BLaER1 treated with 17β-estradiol and CSF1 and Interleukin-3, amounts not matched to agents 10 nM and 100 nM (cell line): ENCODE measurements around the gene MSRB1.
A peak's percentile ranks its signal among the peaks of the same experiment; 100 is the strongest.
"Not testable (repeated sequence)": the region's sequence is repeated elsewhere in the genome, so short reads cannot be mapped to it uniquely, and the experiment has no call there.

Experiments used
- H3K27ac ChIP-seq, 11 experiments: shearing (Covaris generic); formaldehyde crosslinking; 2 replicates each; pipeline ENCODE4 v1.8.1; 2022
- H3K27me3 ChIP-seq, 11 experiments: shearing (Covaris generic); formaldehyde crosslinking; 2 replicates each; pipeline ENCODE4 v1.8.1; 2022
- H3K36me3 ChIP-seq, 11 experiments: shearing (Covaris generic); formaldehyde crosslinking; 2 replicates each; pipeline ENCODE4 v1.8.1; 2022
- H3K4me1 ChIP-seq, 10 experiments: shearing (Covaris generic); formaldehyde crosslinking; 2 replicates each; pipeline ENCODE4 v1.8.1; 2022
- H3K4me2 ChIP-seq, 11 experiments: shearing (Covaris generic); formaldehyde crosslinking; 2 replicates each; pipeline ENCODE4 v1.8.1; 2022
- H3K4me3 ChIP-seq, 10 experiments: shearing (Covaris generic); formaldehyde crosslinking; 2 replicates each; pipeline ENCODE4 v1.8.1; 2022
- H3K9ac ChIP-seq, 11 experiments: shearing (Covaris generic); formaldehyde crosslinking; 2 replicates each; pipeline ENCODE4 v1.8.1; 2022
- H3K9me3 ChIP-seq, 11 experiments: shearing (Covaris generic); formaldehyde crosslinking; replicated peaks in 1 of 11; 2 replicates each; pipeline ENCODE4 v1.8.1; 2022
- H4K20me1 ChIP-seq, 11 experiments: shearing (Covaris generic); formaldehyde crosslinking; 2 replicates each; pipeline ENCODE4 v1.8.1; 2022
- Cebpa-rat ChIP-seq, 11 experiments: shearing (Covaris generic); IDR thresholded peaks; 2 replicates each; pipeline ENCODE4 v1.8.1; 2022

Gene MSRB1

DNA sequence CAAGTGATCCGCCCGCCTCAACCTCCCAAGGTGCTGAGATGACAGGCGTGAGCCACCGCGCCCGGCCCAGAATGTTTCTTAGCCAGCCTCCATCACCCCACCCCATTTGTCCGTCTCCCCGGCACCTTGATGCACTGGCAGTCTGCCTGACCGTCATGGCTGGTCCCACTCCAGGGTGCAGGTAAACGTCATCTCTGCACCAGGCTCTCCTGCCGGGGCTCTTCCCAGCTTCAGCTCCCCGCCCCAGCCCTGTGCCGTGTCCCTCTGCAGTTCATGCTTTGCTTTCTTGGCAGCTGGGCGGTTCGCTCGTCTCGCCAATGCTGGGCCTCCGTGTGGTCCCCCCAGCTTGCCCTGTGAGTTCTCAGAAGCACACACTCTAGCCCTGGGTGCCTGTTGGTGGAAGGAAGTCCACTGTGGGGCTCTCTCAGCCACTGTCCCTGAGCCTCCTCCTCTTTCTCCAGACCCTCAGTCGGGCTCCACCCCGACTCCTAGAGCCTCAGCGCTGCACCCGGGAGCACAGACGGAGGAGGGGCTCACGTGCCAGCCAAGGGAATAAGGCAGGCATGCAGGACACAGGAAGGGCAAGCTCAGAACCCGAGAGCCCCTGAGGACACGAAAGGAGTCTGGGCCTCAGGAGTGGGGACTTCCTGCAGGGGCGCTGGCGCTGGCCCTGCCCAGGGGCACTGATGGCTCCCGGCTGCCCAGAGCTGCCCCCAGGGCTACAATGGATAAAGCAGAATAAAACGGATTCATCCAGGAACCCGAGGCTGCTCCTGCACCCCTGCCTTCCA lies 36.7 kb downstream of the MSRB1 start:
- no peak overlapping the region for H3K9ac ChIP-seq
- no peak for TF ChIP-seq Cebpa-rat (IDR thresholded peaks at IDR 0.05)

DNA sequence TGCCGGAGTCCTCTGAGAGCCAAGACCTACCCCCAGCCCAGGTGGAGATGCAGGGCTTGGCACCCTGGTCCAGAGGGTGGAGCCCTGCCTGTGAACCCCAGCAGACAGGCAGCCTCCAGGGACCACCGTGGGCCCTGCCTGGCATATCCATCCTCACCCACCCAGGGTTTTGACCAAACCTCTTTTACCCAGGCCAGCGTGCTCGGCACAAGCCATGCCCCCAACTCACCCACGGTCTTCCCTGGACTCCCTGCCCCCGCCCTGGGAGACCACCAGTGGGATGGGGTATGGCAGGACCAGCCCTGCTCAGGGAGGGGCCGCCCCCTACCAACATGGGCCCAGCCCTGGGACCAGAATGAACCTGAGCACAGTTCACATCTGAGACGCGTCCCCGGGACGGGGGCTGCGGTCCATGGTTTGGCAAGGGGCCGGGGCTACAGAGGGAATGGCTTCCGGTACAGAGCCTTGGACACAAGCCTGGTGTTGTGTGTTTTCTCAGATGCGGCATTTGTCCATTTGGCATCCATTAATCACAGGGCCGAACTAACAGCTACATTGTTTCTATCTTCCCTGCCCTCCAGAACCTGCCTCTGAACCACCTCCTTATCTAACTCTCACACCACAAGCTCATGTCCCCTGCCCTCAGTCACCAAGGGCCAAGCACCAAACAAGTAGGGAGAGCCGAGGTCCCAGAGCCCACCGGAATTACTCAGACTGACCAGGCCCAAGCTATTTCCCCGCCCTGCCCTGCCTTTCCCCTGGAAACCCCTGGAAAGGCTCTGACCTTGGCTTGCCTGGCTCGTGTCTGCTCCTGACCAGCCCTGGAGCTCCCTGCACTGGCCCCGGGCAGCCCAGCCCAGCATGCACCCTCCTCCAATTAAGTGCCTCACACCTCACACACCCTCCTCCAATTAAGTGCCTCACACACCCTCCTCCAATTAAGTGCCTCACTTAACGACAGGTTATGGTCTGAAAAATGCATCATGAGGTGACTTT lies 38.9 kb downstream of the MSRB1 start:
- Histone ChIP-seq H3K27ac (no peak overlapping the region), H3K4me1 (peaks cover 0 to 28% (median 15%) of the 10 kb centered on the region in 10 experiments; a peak in 14 of 20 replicates), H3K27me3 (peaks cover 21 to 42% (median 31%) of the 10 kb centered on the region in 11 experiments; a peak in 20 of 22 replicates), H3K9me3 (no peaks in the 10 kb centered on the region), H3K4me3 (no peak overlapping the region), H3K4me2 (peak overlapping the region in 6 of 11 experiments; percentile 12 to 60 (median 54); a peak in 11 of 22 replicates), H4K20me1 (peaks cover 0 to 15% (median 0%) of the 10 kb centered on the region in 11 experiments; a peak in 1 of 22 replicates), H3K36me3 (no peaks in the 10 kb centered on the region), H3K9ac (no peak overlapping the region)
- no peak for TF ChIP-seq Cebpa-rat (IDR thresholded peaks at IDR 0.05)

More for the DNA sequence above, 36.7 kb downstream of the MSRB1 start:
- Histone ChIP-seq H3K9me3 (no peaks in the 10 kb centered on the region), H3K4me1 (peaks cover 0 to 28% (median 15%) of the 10 kb centered on the region in 10 experiments; a peak in 14 of 20 replicates), H3K36me3 (no peaks in the 10 kb centered on the region), H3K4me3 (no peak overlapping the region), H3K4me2 (no peak overlapping the region), H3K27ac (no peak overlapping the region), H4K20me1 (peaks cover 0 to 15% (median 0%) of the 10 kb centered on the region in 11 experiments; a peak in 3 of 22 replicates), H3K27me3 (peaks cover 25 to 38% (median 34%) of the 10 kb centered on the region in 11 experiments; a peak in 20 of 22 replicates)

DNA sequence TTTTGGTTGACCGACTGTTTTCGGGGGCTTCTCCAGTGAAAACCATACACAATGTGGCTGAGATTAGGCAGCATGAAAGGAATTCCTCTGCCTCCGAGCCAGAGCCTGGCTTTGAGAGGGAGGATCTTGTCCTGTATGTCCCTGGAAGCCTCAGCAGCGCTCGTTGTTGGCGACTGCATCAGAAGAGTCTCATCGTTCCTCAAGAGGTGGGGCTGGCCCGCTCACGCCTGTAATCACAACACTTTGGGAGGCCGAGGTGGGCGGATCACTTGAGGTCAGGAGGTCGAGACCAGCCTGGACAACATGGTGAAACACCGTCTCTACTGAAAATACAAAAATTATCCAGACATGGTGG lies 39.8 kb downstream of the MSRB1 start:
- no peaks in the 10 kb centered on the region for H3K36me3 ChIP-seq
- H4K20me1 ChIP-seq: peaks cover 0 to 15% (median 0%) of the 10 kb centered on the region in 11 experiments; a peak in 1 of 22 replicates
- peaks cover 12 to 32% (median 22%) of the 10 kb centered on the region in 11 experiments; a peak in 20 of 22 replicates for H3K27me3 ChIP-seq
- no peak overlapping the region for H3K27ac ChIP-seq
- no peak for TF ChIP-seq Cebpa-rat (IDR thresholded peaks at IDR 0.05)
- no peaks in the 10 kb centered on the region for H3K9me3 ChIP-seq
- H3K4me2 ChIP-seq: 0 out of 22 replicates have a peak overlapping the region, but pooled peaks of 1 of the 11 experiments have one; percentile 55
- H3K4me3 ChIP-seq: no peak overlapping the region
- peaks cover 0 to 24% (median 15%) of the 10 kb centered on the region in 10 experiments; a peak in 14 of 20 replicates for H3K4me1 ChIP-seq
- H3K9ac ChIP-seq: no peak overlapping the region

DNA sequence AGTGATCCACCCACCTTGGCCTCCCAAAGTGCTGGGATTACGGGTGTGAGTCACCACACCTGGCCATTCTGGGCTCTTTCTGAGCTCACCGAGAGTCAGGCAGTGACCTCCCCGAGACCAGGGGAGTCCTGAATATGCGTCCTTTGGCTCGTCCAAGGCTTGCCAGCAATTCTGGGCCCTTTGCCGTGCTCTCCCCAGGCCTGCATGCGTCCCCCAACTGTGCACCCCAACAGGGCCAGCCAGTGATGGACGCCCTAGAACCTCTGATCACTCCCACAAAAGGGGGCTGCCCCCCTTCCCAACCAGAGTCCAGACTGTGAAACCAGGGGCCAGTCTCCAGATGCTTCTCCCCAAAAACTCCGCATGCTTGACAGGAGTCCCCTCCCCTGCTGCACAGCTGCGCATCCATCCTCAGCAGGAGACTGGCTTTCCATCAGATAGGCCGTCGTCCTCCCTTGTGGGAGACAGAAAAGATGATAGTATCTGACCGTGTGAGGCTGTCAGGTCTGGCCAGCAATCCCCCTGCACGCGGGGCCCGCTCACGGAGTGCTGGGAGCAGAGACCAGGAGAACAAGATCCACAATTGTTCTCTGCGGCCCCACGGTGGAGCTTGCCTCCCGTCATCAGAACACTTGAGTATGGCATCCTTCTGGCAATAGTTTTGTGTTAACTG lies 40.3 kb downstream of the MSRB1 start:
- H3K36me3 ChIP-seq: no peaks in the 10 kb centered on the region
- H3K27me3 ChIP-seq: peaks cover 10 to 27% (median 18%) of the 10 kb centered on the region in 11 experiments; a peak in 17 of 22 replicates
- H4K20me1 ChIP-seq: peaks cover 0 to 15% (median 0%) of the 10 kb centered on the region in 11 experiments; a peak in 1 of 22 replicates
- no peak for TF ChIP-seq Cebpa-rat (IDR thresholded peaks at IDR 0.05)
- H3K9me3 ChIP-seq: no peaks in the 10 kb centered on the region
- no peak overlapping the region for H3K27ac ChIP-seq
- H3K4me3 ChIP-seq: no peak overlapping the region
- H3K4me1 ChIP-seq: peaks cover 0 to 21% (median 13%) of the 10 kb centered on the region in 10 experiments; a peak in 13 of 20 replicates
- no peak overlapping the region for H3K9ac ChIP-seq
- H3K4me2 ChIP-seq: no peak overlapping the region

DNA sequence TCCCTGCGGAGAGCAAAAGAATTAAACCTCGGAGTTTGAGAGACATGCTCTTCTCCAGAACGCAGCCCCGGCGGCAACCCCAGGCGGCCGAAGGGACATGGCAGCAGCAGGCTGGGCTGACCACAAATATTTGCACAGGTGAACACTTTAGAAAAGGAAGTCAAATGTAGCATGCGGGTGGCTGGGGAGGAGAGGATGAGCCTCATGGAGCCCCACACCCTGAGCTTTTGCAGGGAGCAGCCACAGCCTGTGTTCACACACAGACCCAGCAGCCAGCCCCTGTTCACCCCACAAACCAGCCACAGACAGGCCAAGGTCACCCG lies 42.6 kb downstream of the MSRB1 start:
- no peaks in the 10 kb centered on the region for H3K36me3 ChIP-seq
- no peak overlapping the region for H3K27ac ChIP-seq
- H3K4me1 ChIP-seq: peaks cover 0 to 17% (median 13%) of the 10 kb centered on the region in 10 experiments; a peak in 11 of 20 replicates
- no peak for TF ChIP-seq Cebpa-rat (IDR thresholded peaks at IDR 0.05)
- peaks cover 0 to 9% (median 0%) of the 10 kb centered on the region in 11 experiments; a peak in 4 of 22 replicates for H3K27me3 ChIP-seq
- no peak overlapping the region for H3K4me2 ChIP-seq
- H3K9ac ChIP-seq: no peak overlapping the region
- no peaks in the 10 kb centered on the region for H3K9me3 ChIP-seq
- no peak overlapping the region for H3K4me3 ChIP-seq
- H4K20me1 ChIP-seq: no peaks in the 10 kb centered on the region

DNA sequence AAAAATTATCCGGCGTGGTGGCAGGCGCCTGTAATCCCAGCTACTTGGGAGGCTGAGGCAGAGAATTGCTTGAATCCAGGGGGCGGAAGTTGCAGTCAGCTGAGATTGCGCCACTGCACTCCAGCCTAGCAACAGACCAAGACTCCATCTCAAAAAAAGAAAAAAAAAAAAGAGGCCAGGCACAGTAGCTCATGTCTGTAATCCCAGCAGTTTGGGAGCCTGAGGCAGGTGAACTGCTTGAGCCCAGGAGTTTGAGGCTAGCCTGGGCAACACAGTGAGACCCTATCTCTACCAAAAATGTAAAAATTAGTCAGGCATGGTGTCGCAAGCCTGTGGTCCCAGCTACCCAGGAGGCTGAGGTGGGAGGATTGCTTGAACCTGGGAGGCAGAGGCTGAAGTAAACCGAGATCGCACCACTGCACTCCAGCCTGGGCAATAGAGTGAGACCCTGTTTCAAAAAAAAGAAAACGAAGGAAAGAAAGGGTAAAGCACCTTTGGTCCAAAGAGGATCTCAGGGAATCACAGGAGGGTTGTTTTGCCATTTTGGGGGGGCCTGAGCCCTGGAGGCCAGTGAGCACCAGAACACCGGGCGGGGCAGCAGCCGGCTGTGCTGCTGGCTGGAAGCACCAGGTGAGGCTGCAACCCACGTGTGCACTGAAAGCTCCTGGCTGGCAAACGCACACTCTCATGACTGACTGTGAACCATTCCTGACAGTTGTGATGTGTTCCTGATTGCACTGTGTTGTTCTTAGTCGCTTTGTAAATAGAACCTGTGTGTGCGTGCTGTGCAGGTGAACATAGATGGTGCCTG lies 43.2 kb downstream of the MSRB1 start:
- no peak overlapping the region for H3K4me3 ChIP-seq
- H3K27me3 ChIP-seq: peaks cover 0 to 9% (median 0%) of the 10 kb centered on the region in 11 experiments; a peak in 4 of 22 replicates
- no peak overlapping the region for H3K27ac ChIP-seq
- no peaks in the 10 kb centered on the region for H3K36me3 ChIP-seq
- H3K4me1 ChIP-seq: peaks cover 0 to 13% (median 11%) of the 10 kb centered on the region in 10 experiments; a peak in 11 of 20 replicates
- no peaks in the 10 kb centered on the region for H3K9me3 ChIP-seq
- H4K20me1 ChIP-seq: no peaks in the 10 kb centered on the region
- no peak for TF ChIP-seq Cebpa-rat (IDR thresholded peaks at IDR 0.05)
- H3K4me2 ChIP-seq: no peak overlapping the region
- no peak overlapping the region for H3K9ac ChIP-seq

DNA sequence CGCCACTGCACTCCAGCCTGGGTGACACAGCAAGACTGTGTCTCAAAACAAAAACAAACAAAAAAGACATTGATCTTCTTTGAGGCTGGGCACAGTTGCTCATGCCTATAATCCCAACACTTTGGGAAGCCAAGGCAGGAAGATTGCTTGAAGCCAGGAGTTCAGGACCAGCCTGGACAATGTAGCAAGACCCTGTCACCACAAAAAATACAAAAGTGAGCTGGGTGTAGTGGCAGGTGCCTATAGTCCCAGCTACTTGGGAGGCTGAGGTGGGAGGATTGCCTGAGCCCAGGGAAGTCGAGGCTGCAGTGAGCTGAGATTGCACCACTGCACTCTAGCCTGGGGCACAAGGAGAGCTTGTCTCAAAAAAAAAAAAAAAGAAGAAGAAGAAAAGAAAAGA lies 45.3 kb downstream of the MSRB1 start:
- H3K4me3 ChIP-seq, H4K20me1 ChIP-seq, H3K9ac ChIP-seq, H3K36me3 ChIP-seq, H3K27ac ChIP-seq, H3K9me3 ChIP-seq, H3K4me2 ChIP-seq, H3K27me3 ChIP-seq: not testable (repeated sequence)
- H3K4me1 ChIP-seq: peaks cover 0 to 13% (median 3%) of the 10 kb centered on the region in 10 experiments; a peak in 9 of 20 replicates
